HCT116 (cell line): ENCODE results near the gene SH2D6. TPM values are rescaled to one million over a fixed set of nuclear protein-coding genes. Genes with fewer than 3 reads are reported as not detected.

Experiments used
- ATAC-seq: fragments of 200-7000 bp; cut with Tn5 transposase; 2 replicates; pipeline ENCODE4 v1.9.1; 2020; ENCODE audit warnings: mild to moderate bottlenecking, moderate library complexity
- BruUV-seq: library from RNA; stranded (reverse); fragments of 400-500 nt; replicated peaks from 2 replicates; lab custom pipeline; 2021; lab: Mats Ljungman, UMichigan
- CTCF ChIA-PET: fragments of 300-600 bp; sonication (Branson Sonifier 250); formaldehyde crosslinking; loops from one replicate; lab custom pipeline; 2021; ENCODE audit warnings: antibody characterized with exemption; lab: Charles Lee
- POLR2A ChIA-PET: fragments of 300-600, 350-600 bp; sonication (Branson Sonifier 250); formaldehyde crosslinking; loops from one replicate; lab custom pipeline; 2021; ENCODE audit warnings: antibody characterized with exemption; lab: Charles Lee
- RAD21 ChIA-PET, 2 experiments: fragments of 300-600 bp; sonication (Branson Sonifier 250); formaldehyde crosslinking; loops; one replicate each; lab custom pipeline; 2023; ENCODE audit warnings: low total read pairs in 2 of 2; ENCODE audit not compliant: uncharacterized antibody in 2 of 2, unreplicated experiment in 2 of 2, low non-redundant PET in 1 of 2; lab: Charles Lee
- DNase-seq: peaks from one replicate; pipeline ENCODE4 v3.0.0-alpha.2; 2010; ENCODE audit warnings: low read depth, low spot score
- H2AFZ ChIP-seq: fragments of 200-600 bp; shearing (Covaris generic), sonication (generic); 2 replicates; pipeline ENCODE4 v1.6.1; 2017; ENCODE audit warnings: low read depth, mixed run types, mixed read lengths, antibody characterized with exemption, low read length; ENCODE audit not compliant: poor library complexity, severe bottlenecking
- H3K27ac ChIP-seq: 2 replicates; pipeline ENCODE4 v1.5.1; 2012; ENCODE audit warnings: low read depth, low read length
- H3K27me3 ChIP-seq: fragments of 200-600 bp; sonication (generic); 2 replicates; pipeline ENCODE4 v1.6.1; 2016; ENCODE audit warnings: mixed run types, low read length, mixed read lengths; ENCODE audit not compliant: insufficient read depth
- H3K36me3 ChIP-seq, 2 experiments: fragments of 200-500 bp in 1 of 2; fragments of 200-600 bp in 1 of 2; sonication (Bioruptor generic) in 1 of 2; sonication (generic) in 1 of 2; 2 replicates each; pipeline versions ENCODE4 v1.5.1 to v1.6.1; 2014 to 2016; ENCODE audit warnings: low read length in 2 of 2, inconsistent platforms in 1 of 2, mixed read lengths in 1 of 2, mixed run types in 1 of 2; ENCODE audit not compliant: insufficient read depth in 2 of 2, control insufficient read depth in 1 of 2
- H3K4me1 ChIP-seq, 2 experiments: fragments of 200-600 bp in 1 of 2; sonication (generic) in 1 of 2; 2 replicates each; pipeline versions ENCODE4 v1.5.1 to v1.6.1; 2012 to 2017; ENCODE audit warnings: low read length in 2 of 2, inconsistent platforms in 1 of 2, mild to moderate bottlenecking in 1 of 2, mixed read lengths in 1 of 2, mixed run types in 1 of 2, moderate library complexity in 1 of 2; ENCODE audit not compliant: insufficient read depth in 2 of 2, control insufficient read depth in 1 of 2
- H3K4me2 ChIP-seq: fragments of 200-600 bp; sonication (generic); 2 replicates; pipeline ENCODE4 v1.6.1; 2017; ENCODE audit warnings: mixed run types, low read length, mixed read lengths
- H3K4me3 ChIP-seq, 2 experiments: fragments of 200-600 bp in 1 of 2; sonication (generic) in 1 of 2; replicated peaks in 1 of 2; 2 replicates each; pipeline ENCODE4 v1.5.1; 2011 to 2016; ENCODE audit warnings: low read length in 2 of 2, control low read depth in 1 of 2, low read depth in 1 of 2, mild to moderate bottlenecking in 1 of 2, mixed read lengths in 1 of 2, mixed run types in 1 of 2
- H3K79me2 ChIP-seq: fragments of 200-600 bp; sonication (generic); 2 replicates; pipeline ENCODE4 v1.6.1; 2017; ENCODE audit warnings: mild to moderate bottlenecking, mixed run types, low read length, moderate library complexity, mixed read lengths; ENCODE audit not compliant: insufficient read depth
- H3K9ac ChIP-seq: fragments of 200-600 bp; sonication (generic); 2 replicates; pipeline ENCODE4 v1.6.1; 2016; ENCODE audit warnings: low read length, mixed read lengths
- H3K9me2 ChIP-seq: fragments of 200-600 bp; sonication (generic), shearing (Covaris generic); 2 replicates; pipeline ENCODE4 v1.6.1; 2017; ENCODE audit warnings: mixed run types, mild to moderate bottlenecking, moderate library complexity; ENCODE audit not compliant: insufficient read depth
- H3K9me3 ChIP-seq, 2 experiments: fragments of 200-500 bp in 1 of 2; fragments of 200-600 bp in 1 of 2; sonication (Bioruptor generic) in 1 of 2; sonication (generic) in 1 of 2; 2 replicates each; pipeline ENCODE4 v1.6.1; 2014 to 2017; ENCODE audit warnings: low read length in 2 of 2, mixed read lengths in 2 of 2, inconsistent platforms in 1 of 2, low read depth in 1 of 2, mild to moderate bottlenecking in 1 of 2, mixed run types in 1 of 2, moderate library complexity in 1 of 2; ENCODE audit not compliant: control insufficient read depth in 1 of 2, insufficient read depth in 1 of 2
- H4K20me1 ChIP-seq: fragments of 200-600 bp; sonication (generic), shearing (Covaris generic); 2 replicates; pipeline ENCODE4 v1.6.1; 2017; ENCODE audit warnings: mixed run types, mild to moderate bottlenecking, moderate library complexity; ENCODE audit not compliant: insufficient read depth
- CBX3 ChIP-seq: IDR thresholded peaks from 2 replicates; pipeline ENCODE4 v1.6.1; 2012; ENCODE audit warnings: low read depth
- EZH2 ChIP-seq: fragments of 200-600 bp; sonication (generic); IDR thresholded peaks from 2 replicates; pipeline ENCODE4 v1.6.1; 2017; ENCODE audit warnings: antibody characterized with exemption, mixed run types
- EZH2phosphoT487 ChIP-seq: fragments of 200-600 bp; IDR thresholded peaks from 2 replicates; pipeline ENCODE4 v1.6.1; 2018; ENCODE audit warnings: antibody characterized with exemption, borderline replicate concordance
- FOSL1 ChIP-seq: IDR thresholded peaks from 2 replicates; pipeline ENCODE4 v1.6.1; 2012; ENCODE audit warnings: low read depth
- JUND ChIP-seq: IDR thresholded peaks from 2 replicates; pipeline ENCODE4 v1.6.1; 2012
- POLR2A ChIP-seq: IDR thresholded peaks from 2 replicates; pipeline ENCODE4 v1.7.0; 2011; ENCODE audit warnings: borderline replicate concordance; ENCODE audit not compliant: insufficient read depth, insufficient read length; ENCODE audit errors: extremely low read depth
- POLR2AphosphoS5 ChIP-seq: IDR thresholded peaks from 2 replicates; pipeline ENCODE4 v1.6.1; 2011; ENCODE audit warnings: mild to moderate bottlenecking, low read depth, low read length, moderate library complexity
- SIN3A ChIP-seq: IDR thresholded peaks from 2 replicates; pipeline ENCODE4 v1.6.1; 2012; ENCODE audit warnings: low read depth
- SP1 ChIP-seq: IDR thresholded peaks from 2 replicates; pipeline ENCODE4 v1.6.1; 2012; ENCODE audit warnings: low read depth
- SRF ChIP-seq: IDR thresholded peaks from 2 replicates; pipeline ENCODE4 v1.6.1; 2012; ENCODE audit warnings: low read depth
- YY1 ChIP-seq: IDR thresholded peaks from 2 replicates; pipeline ENCODE4 v1.6.1; 2011; ENCODE audit warnings: low read length, low read depth, moderate library complexity, mild to moderate bottlenecking; ENCODE audit not compliant: insufficient replicate concordance; ENCODE audit errors: extremely low read depth
- ZBTB33 ChIP-seq: IDR thresholded peaks from 2 replicates; pipeline ENCODE4 v1.6.1; 2011; ENCODE audit warnings: mild to moderate bottlenecking, low read length, moderate library complexity; ENCODE audit not compliant: insufficient replicate concordance; ENCODE audit errors: extremely low read depth
- ZNF274 ChIP-seq: fragments of 200-500 bp; sonication (Bioruptor generic); IDR thresholded peaks from 2 replicates; pipeline ENCODE4 v1.6.1; 2014; ENCODE audit warnings: mild to moderate bottlenecking, low read depth, low read length, inconsistent platforms
- intact Hi-C: fragments of 100-400 bp; cut with micrococcal nuclease; formaldehyde crosslinking; loops from 2 replicates; pipeline ENCODE4 v1.10.0; 2022
- total RNA-seq: library from RNA; stranded (reverse); gene quantifications from one replicate; pipeline ENCODE4 v1.2.1, GENCODE V29; 2021; ENCODE audit not compliant: unreplicated experiment
- TF ChIP-seq, protein P1 (sequence below): IDR thresholded peaks from 2 replicates; pipeline ENCODE4 v1.6.1; 2012
- TF ChIP-seq, protein P2 (sequence below), 3 experiments: fragments of 200-600 bp in 1 of 3; sonication (generic) in 1 of 3; IDR thresholded peaks in 2 of 3; conservative IDR thresholded peaks in 1 of 3; 2 replicates each; pipeline ENCODE4 v1.5.1; 2012 to 2017; ENCODE audit warnings: low read depth in 2 of 3, low read length in 2 of 3, antibody characterized with exemption in 1 of 3, borderline replicate concordance in 1 of 3, control low read depth in 1 of 3, mild to moderate bottlenecking in 1 of 3, mixed read lengths in 1 of 3, mixed run types in 1 of 3, moderate library complexity in 1 of 3; ENCODE audit not compliant: insufficient read depth in 1 of 3

SH2D6 gene
- total RNA-seq, 1 experiment from 2014 or later = 2.7 TPM

DNA sequence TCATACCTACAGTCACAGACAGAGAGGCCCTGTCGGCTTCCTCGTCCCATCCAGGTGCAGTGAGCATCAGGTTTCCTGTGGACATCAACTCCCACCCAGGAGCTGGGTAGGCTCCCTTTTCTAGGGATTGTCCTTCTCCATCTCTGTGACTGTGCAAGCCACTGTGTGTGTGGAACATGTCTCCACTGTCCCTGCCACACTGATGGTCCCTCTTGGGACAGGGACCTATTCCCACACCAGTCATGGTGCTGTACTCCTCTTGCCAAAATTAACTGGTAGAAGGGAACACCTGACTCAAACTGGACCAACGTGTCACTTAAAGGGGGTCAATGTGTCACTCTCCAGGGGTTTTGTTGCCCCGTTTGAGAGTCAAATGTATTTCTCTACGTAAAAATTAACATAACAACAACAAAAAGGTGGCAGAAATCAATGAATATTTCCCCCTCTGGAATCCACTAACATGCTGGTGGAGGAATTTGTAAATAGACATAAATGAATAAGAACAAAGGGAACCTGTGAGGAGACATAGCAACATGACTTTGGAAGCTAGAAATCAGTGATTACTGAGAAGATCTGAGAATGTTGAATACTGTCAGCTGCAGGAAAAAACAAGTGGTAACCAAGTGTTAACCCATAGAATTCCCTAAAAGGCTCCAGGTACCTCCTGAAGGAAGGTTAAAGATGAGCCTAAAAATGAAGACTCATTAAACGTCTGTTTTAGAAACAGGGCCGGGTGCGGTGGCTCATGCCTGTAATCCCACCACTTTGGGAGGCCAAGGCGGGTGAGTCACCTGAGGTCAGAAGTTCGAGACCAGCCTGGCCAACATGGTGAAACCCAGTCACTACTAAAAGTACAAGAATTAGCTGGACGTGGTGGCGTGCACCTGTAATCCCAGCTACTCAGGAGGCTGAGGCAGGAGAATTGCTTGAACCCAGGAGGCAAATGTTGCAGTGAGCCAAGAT is 40.4 kb downstream of the SH2D6 start:
- POLR2A ChIA-PET = interaction anchor here (1.0 to 4.5 kb wide), 6 partner anchors 10 to 87 kb away, joined by 3 to 23 read pairs (median 8); no protein-coding TSS in a partner anchor
- BruUV-seq = no TSS peak
- CTCF ChIA-PET = interaction anchor here (1.0 kb wide), 1 partner anchor 80 kb away, joined by 3 read pairs; the partner anchor contains the start of gene MAT2A
- Histone ChIP-seq H3K4me1 (peaks cover 53 to 69% of the 10 kb centered on the region in 2 experiments), H3K9ac (peak overlapping the region; percentile 6), H3K9me3 (no peaks in the 10 kb centered on the region), H3K9me2 (no peaks in the 10 kb centered on the region), H3K4me3 (peak overlapping the region in 1 of 2 experiments; percentile 20; a peak in 1 of 4 replicates), H4K20me1 (no peaks in the 10 kb centered on the region), H3K36me3 (no peaks in the 10 kb centered on the region), H3K27ac (peak overlapping the region; percentile 85), H3K79me2 (no peaks in the 10 kb centered on the region), H2AFZ (peak overlapping the region; percentile 50), H3K27me3 (no peaks in the 10 kb centered on the region), H3K4me2 (peak overlapping the region; percentile 75)
- TF ChIP-seq SIN3A = no peak
- TF ChIP-seq POLR2AphosphoS5 = no peak
- TF ChIP-seq, protein P1, sequence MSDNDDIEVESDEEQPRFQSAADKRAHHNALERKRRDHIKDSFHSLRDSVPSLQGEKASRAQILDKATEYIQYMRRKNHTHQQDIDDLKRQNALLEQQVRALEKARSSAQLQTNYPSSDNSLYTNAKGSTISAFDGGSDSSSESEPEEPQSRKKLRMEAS = no peak
- TF ChIP-seq SP1 = peak; percentile 20; the same call in 1 of the 2 replicates
- TF ChIP-seq ZBTB33 = no peak
- peak; percentile 67; the same call in 1 of the 2 replicates for TF ChIP-seq CBX3
- TF ChIP-seq FOSL1 = no peak; the same call in 1 of the 2 replicates
- TF ChIP-seq, protein P2, sequence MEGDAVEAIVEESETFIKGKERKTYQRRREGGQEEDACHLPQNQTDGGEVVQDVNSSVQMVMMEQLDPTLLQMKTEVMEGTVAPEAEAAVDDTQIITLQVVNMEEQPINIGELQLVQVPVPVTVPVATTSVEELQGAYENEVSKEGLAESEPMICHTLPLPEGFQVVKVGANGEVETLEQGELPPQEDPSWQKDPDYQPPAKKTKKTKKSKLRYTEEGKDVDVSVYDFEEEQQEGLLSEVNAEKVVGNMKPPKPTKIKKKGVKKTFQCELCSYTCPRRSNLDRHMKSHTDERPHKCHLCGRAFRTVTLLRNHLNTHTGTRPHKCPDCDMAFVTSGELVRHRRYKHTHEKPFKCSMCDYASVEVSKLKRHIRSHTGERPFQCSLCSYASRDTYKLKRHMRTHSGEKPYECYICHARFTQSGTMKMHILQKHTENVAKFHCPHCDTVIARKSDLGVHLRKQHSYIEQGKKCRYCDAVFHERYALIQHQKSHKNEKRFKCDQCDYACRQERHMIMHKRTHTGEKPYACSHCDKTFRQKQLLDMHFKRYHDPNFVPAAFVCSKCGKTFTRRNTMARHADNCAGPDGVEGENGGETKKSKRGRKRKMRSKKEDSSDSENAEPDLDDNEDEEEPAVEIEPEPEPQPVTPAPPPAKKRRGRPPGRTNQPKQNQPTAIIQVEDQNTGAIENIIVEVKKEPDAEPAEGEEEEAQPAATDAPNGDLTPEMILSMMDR (IDR thresholded peaks at IDR 0.05 in 2 of 3, conservative IDR thresholded peaks at IDR 0.05 in 1 of 3; ENCODE audit: borderline replicate concordance in 1 of 3, insufficient read depth in 1 of 3, low read depth in 2 of 3, low read length in 2 of 3) = no peak
- TF ChIP-seq ZNF274 = no peak
- TF ChIP-seq YY1 = no peak
- TF ChIP-seq EZH2phosphoT487 = no peak
- no peak for TF ChIP-seq EZH2
- no peak for TF ChIP-seq SRF
- no peak for TF ChIP-seq POLR2A
- peak; percentile 30; the same call in 1 of the 2 replicates for TF ChIP-seq JUND
- ATAC-seq (peak; percentile 21), DNase-seq (no peak)
- RAD21 ChIA-PET = no interaction called here
- intact Hi-C loops = loop anchor here (1.0 to 2.0 kb wide), 2 partner anchors 40 to 80 kb away; partner anchors contain the start of gene MAT2A
